GM21619 (cell line): ENCODE results near the gene ATP11A.

Experiments used
- ATAC-seq: cut with Tn5 transposase; IDR thresholded peaks from one replicate; pipeline ENCODE4 v1.9.1; 2021; ENCODE audit not compliant: unreplicated experiment

ATP11A gene

GRCh38 chr13:112722433-112723263 is 32.8 kb downstream of the ATP11A start:
- no peak for ATAC-seq

- no peak for ATAC-seq
Measured at GRCh38 chr13:112723771-112724170, 33.9 kb downstream of the ATP11A start.

- ATAC-seq, result no peak
Measured at GRCh38 chr13:112724788-112725345, 35.0 kb downstream of the ATP11A start.

- ATAC-seq, result no peak
Measured at GRCh38 chr13:112725346-112726015, 35.6 kb downstream of the ATP11A start.

GRCh38 chr13:112726016-112726767 is 36.4 kb downstream of the ATP11A start:
- no peak for ATAC-seq

GRCh38 chr13:112727581-112727980 is 37.7 kb downstream of the ATP11A start:
- ATAC-seq, result no peak

- no peak for ATAC-seq
Measured at GRCh38 chr13:112728375-112729126, 38.7 kb downstream of the ATP11A start.

GRCh38 chr13:112729408-112729807 is 39.6 kb downstream of the ATP11A start:
- ATAC-seq, result no peak

- ATAC-seq, result no peak
Measured at GRCh38 chr13:112730157-112730671, 40.4 kb downstream of the ATP11A start.

GRCh38 chr13:112731667-112732616 is 42.1 kb downstream of the ATP11A start:
- no peak for ATAC-seq

GRCh38 chr13:112732679-112733078 is 42.8 kb downstream of the ATP11A start:
- ATAC-seq, result no peak

- no peak for ATAC-seq
Measured at GRCh38 chr13:112733112-112733511, 43.3 kb downstream of the ATP11A start.

GRCh38 chr13:112733661-112734379 is 44.0 kb downstream of the ATP11A start:
- no peak for ATAC-seq

- no peak for ATAC-seq
Measured at GRCh38 chr13:112734696-112735547, 45.1 kb downstream of the ATP11A start.

GRCh38 chr13:112735791-112736190 is 46.0 kb downstream of the ATP11A start:
- ATAC-seq, result no peak

- no peak for ATAC-seq
Measured at GRCh38 chr13:112737294-112737693, 47.5 kb downstream of the ATP11A start.

- ATAC-seq, result no peak
Measured at GRCh38 chr13:112738606-112739005, 48.8 kb downstream of the ATP11A start.
